Activated naive CD8-positive, alpha-beta T cell treated with anti-CD3 and anti-CD28 coated beads, Interleukin-2, amount 50 U/mL, for 16 hours (primary cell): ENCODE data around the gene TOM1L2.

Experiments used
- DNase-seq: peaks from one replicate; pipeline ENCODE4 v3.0.0-alpha.2; 2020; ENCODE audit warnings: low read depth, low spot score

Gene TOM1L2

DNA sequence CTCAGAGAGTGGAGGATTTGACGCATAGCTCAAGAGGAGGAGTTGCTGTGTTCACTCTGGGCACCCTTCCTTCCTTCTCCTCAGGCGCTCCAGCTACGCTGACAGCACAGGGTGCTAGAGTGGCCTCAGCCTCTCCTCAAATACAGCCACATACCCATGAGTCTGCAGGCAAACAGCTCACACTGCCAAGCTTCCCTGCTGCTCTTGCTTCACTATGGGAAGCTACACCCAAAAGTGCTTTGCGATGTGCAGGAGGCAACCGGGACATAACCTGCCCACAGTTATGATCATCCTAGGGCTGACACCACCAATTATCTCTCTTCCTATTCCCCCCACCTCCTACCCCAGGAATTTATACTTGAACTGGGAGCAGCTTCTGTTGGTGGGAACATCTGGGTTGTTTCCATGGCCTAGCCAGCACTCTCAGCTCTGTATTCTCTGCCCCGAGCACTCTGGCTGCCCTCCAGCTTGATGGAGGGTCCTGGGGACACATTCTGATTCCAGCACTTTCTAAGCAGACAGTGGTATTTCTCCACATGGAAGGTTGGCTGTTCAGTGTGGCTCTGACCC, 95.2 kb downstream of the TOM1L2 start:
- DNase-seq = no peak

DNA sequence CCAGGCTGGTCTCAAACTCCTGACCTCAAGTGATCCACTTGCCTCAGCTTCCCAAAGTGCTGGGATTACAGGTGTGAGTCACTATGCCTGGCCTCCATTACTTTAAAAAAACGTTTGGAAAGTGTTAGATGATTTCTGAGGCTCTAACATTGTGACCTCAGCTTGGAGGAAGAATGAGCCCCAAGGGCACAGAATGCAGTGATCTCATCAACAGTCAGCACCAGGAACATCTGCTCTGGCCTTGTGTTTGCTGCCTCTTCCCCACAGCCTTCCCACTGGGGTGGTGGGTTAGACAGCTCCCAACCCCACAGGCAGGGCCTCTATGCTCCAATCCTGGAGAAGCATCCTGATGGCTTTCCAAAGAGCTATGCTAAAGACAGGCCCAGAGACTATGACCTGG, 97.7 kb downstream of the TOM1L2 start:
- no peak for DNase-seq

GRCh38 chr17:17873450-17873991, 98.7 kb downstream of the TOM1L2 start:
- DNase-seq = no peak

GRCh38 chr17:17872547-17873345, 99.5 kb downstream of the TOM1L2 start:
- no peak for DNase-seq

DNA sequence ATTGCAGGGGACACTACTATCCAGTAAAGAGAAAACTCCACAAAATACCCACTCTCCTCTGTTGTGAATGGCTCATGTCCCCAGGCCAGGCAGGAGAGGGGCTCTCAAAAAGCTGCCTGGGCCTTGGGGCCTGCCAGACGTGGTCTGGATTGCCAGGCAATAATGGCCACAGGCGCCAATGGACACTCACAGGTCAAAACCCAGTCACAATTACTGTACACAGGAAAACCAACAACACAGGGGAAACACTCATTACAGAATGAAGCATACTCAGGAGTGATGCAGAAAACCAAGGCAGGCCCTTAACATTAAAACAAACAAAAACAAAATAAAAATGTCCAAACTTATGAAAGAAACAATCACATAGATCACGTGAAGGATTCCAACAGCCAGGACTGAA, 100.3 kb downstream of the TOM1L2 start:
- no peak for DNase-seq

GRCh38 chr17:17870247-17870646, 102.0 kb downstream of the TOM1L2 start:
- no peak for DNase-seq

DNA sequence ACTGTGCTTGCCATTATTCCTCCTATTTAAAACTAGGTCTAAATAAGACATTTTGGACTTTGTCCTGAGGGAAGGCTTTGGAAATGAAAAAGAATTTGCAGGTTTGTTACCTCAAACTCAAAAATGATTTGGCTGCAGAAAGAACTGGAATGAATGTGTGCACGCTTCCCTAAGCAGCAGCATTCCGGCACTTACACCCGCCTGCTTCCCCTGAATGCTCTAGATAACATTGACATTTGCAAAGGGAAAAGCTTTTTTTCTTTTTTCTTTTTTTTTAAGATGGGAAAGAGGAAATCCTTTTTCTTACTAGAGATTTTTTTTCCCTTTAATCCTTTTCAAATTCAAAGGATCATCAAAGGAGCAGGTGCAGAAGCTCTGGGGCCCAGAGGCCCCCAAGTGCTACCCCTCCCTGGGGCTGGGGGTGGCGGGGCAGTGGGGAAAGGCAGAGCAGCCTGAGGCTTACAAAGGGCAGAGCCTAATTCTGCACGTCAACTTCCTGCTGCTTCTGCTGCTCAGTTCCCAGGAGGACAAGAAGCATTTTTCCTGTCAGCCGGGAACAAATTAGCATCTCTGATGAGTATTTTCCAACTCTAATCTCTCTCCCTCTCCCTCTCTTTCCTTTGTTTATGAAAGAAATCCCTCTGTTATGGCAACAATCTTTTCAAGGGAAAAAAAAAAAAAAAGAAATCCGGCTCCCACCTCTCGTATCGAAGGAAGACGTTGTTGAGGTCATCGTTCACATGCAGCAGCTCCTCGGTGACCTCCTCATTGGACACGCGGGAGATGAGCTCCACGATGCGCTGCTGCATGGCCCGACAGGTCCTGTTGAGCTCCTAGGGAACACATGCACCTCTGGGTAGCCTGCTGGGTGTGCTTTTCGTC, 103.3 kb downstream of the TOM1L2 start:
- DNase-seq = no peak

- DNase-seq = no peak
Observed at GRCh38 chr17:17866897-17867296, 105.3 kb downstream of the TOM1L2 start.

GRCh38 chr17:17866425-17866824, 105.8 kb downstream of the TOM1L2 start:
- no peak for DNase-seq

DNA sequence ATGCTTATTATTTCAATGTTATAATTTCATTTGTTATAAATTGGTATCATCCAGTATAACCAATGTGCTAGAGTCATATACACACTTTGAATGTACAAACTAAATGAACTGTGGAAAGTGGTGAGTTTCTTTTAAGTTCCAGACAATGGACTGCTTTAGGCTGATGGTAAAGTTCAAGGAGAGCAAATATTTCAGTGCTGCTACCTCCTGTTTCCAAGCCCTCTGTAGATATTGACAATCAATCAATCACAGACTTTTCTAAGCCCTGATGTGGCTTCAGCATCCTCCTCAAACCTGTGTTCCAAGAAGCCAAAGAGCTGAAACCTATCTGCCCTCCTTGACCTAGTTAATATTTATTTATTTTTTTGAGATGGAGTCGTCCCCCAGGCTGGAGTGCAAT, 107.2 kb downstream of the TOM1L2 start:
- DNase-seq = no peak

DNA sequence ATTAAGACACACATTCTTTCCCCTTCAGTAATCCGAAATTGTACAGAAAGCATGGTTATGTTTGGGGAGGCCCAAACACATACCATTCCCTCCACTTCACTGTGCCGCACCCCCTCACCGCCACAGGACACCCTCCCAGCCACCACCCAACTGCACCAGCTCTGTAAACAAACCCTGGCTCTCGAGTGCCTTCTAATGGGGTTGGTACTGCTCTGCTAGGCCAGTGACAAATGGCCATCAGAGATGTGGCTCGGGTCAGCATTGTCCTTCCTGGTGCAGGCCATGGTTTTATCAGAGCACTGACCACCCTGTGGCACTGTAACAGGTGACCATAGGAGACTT, 111.5 kb downstream of the TOM1L2 start:
- DNase-seq = no peak

- peak; percentile 46 for DNase-seq
Observed at GRCh38 chr17:17859909-17860765, 112.1 kb downstream of the TOM1L2 start.

DNA sequence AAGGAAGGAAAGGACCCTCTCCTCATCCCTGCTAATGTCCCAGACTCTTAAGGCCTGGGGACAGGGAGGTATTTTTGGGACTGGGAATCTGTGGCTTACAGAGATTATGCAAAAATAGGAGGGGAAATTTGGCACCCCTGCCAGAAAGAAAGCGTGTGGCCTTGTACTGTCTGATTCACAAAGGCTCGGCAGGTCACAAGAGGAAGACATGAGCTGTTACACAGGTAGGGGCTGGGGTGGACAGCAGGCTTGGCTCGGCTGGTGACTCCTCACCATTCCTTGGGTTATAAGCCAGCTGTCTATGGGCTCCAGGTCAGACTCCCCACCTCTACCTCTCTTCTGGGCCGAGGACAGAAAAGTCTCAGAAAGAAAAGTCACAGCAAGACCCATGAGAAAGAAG, 114.7 kb downstream of the TOM1L2 start:
- no peak for DNase-seq

DNA sequence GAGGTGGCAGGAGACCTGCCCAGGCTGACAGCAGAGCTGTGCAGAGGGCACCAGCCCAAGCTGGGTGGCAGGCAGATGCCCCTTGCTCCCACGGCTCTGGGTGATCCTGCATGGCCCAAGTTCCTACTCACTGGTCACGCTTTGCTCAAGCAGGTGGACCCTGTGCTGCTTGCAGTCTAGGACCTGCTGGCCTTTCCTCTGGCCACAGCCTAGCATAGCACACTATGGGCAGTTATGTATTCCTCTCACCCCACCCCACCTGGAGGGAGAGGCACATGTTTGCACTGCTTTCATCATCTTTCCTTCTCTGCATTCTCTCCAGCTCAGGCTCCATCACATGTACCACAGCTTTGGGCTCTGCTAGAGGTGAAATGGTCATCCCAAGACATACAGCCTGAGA, 115.8 kb downstream of the TOM1L2 start:
- DNase-seq = no peak

GRCh38 chr17:17855976-17856375, 116.2 kb downstream of the TOM1L2 start:
- no peak for DNase-seq

GRCh38 chr17:17853811-17854447, 118.3 kb downstream of the TOM1L2 start:
- DNase-seq = no peak

DNA sequence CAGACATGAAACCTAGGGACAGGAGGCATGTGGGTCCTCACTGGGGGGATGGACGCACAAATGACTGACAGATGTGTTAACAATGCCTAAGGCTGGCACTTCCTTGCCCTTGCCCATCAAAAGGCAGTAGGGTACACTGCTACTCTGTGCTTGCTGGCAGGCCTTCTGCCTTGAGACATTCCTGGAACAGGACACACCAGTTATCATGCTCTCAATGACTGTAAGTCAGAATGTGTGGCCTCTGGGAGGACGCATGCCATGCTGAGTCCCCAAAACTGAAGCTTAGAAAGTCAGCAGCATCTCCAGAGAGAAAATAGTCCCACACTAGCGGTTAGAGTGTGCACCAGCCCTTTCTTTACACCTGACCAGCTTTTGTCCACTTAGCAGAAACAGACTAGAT, 119.3 kb downstream of the TOM1L2 start:
- DNase-seq = no peak

DNA sequence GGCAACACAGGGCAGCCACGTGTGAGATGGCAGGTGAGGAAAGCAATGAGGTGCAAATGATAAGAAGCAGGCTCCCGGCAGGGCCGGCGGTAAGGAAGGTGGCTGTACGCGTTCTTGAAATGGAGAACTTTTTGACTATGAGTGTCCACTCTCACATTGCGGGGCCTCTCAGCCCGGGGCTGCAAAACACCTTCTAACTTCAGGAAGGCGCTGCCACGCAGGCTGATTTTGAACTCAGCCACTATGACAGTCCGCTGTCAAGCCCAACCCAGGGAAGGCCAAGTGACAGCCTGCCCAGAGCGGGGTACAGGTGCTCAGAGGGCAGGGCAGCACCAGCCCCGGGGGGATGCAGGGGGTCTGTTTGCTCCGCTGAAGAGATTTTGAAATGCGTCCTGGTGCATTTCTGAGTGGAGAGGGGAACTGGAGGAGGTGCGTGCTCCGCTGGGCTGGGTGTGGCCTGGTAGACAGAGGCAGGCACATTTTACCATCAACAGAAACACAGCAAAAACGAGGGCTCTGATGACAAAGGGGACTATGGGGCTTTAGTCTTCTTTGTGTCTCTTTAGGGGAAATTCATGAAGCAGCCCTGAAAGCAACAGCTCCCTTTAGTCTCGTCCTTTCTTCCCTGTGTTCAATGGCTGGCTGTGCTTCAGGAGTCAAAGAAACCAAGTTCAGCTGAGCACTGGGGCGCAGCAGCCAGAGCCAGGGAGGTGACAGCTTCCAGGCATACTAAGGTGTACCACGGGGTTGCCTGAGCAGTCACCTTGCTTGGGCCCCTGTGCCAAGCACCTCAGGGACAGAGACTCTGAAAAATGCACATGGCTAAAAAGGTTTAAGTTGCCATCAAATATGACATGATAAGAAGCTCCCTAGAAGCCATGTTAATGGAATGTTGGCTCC, 120.8 kb downstream of the TOM1L2 start:
- no peak for DNase-seq

GRCh38 chr17:17849845-17850373, 122.3 kb downstream of the TOM1L2 start:
- peak; percentile 25 for DNase-seq
